HT-29 (cell line): ENCODE data around the gene CNOT2. TPM values are rescaled to one million over a fixed set of nuclear protein-coding genes. Genes with fewer than 3 reads are reported as not detected.

Experiments
- total RNA-seq: library from RNA; depleted of rRNA; stranded (reverse); fragments of >200 nt; shearing (Covaris generic); gene quantifications from 2 replicates; pipeline ENCODE4 v1.2.3, GENCODE V29; 2014; rRNA removed

CNOT2 gene
- total RNA-seq, 1 experiment from 2014 or later: 91.4 TPM

Other genes starting within 250 kb of the CNOT2 start
- 0.58 and 1.3 TPM in 2 replicates for gene KCNMB4, start 122.9 kb downstream of the CNOT2 start, total RNA-seq